ENCODE results near the gene VPS4A. TPM values are rescaled to one million over a fixed set of nuclear protein-coding genes. Genes with fewer than 3 reads are reported as not detected.

The VPS4A gene
- total and polyA plus RNA-seq, 2 of the 4 experiments (the other 2 are of a cell fraction): 23.3 to 25.2 TPM

DNA sequence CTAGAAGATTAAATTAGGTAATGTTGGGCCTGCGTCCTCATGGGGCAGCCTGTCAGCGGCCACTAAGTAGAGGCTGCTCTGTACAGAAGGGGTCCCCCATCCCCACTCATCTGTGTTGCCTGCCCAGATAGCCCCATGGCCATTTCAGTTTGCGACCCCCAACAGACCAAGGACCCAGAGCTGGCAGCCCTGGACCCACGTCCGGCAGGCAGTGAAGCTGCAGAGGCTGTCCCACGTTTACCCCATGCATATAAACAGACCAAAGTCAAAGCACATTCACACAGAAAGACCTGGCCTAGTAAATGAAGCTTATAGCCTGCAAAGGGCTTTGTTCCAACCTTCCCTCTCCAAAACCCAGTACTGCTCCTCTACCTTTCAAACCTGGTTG lies 14.6 kb downstream of the VPS4A start:
- no peak overlapping the region for H2AK9ac ChIP-seq (replicated peaks; ENCODE audit: low read depth, low read length, poor library complexity)
- intact Hi-C loops (cut with micrococcal nuclease) (no loop called here), dilution Hi-C loops (cut with HindIII; ENCODE audit: low sequenced_read_pairs, unreplicated experiment) (no loop called here), in situ Hi-C loops (cut with MboI; ENCODE audit: low sequenced_read_pairs) (no loop called here)
- no peak overlapping the region for H3K23ac ChIP-seq (ENCODE audit: low read depth, low read length)
- ChIA-PET POLR2A (ENCODE audit: unreplicated experiment) (interaction anchor here (0.7 kb wide), 1 partner anchor 203 kb away, joined by 4 read pairs; no protein-coding TSS in a partner anchor), CTCF (no interaction called here)
- no peak overlapping the region for H2BK15ac ChIP-seq (ENCODE audit: low read depth, low read length)
- H2AFZ ChIP-seq (replicated peaks; ENCODE audit: low read length, poor library complexity): no peak overlapping the region
- no peak overlapping the region for H3K56ac ChIP-seq (ENCODE audit: extremely low read depth, insufficient read depth, low read length)
- 80% methylated on average over 3 of the region's 6 CpGs; no CpG with 5 or more reads in 1 of the 2 experiments for WGBS, 2 experiments (ENCODE audit: extremely low coverage in 2 of 2, insufficient read length in 1 of 2)
- H2BK120ac ChIP-seq (ENCODE audit: low read depth, low read length): no peak overlapping the region
- H2AK5ac ChIP-seq (ENCODE audit: low read depth, low read length): no peak overlapping the region
- H3K14ac ChIP-seq (replicated peaks; ENCODE audit: low read depth, low read length): no peak overlapping the region
- no peak overlapping the region for H3K4me3 ChIP-seq (ENCODE audit: insufficient read depth, low read depth, low read length)
- DNase-seq: no peak
- no peak overlapping the region for H4K5ac ChIP-seq (ENCODE audit: low read depth, low read length)
- H3K9me3 ChIP-seq (ENCODE audit: control insufficient read depth, insufficient read depth, low read length): no peaks in the 10 kb centered on the region
- peaks cover 43 to 82% of the 10 kb centered on the region in 2 experiments for H3K79me1 ChIP-seq (ENCODE audit: low read depth in 1 of 2, low read length in 2 of 2)
- TF ChIP-seq RAD21 (IDR thresholded peaks at IDR 0.05; ENCODE audit: low read length): no peak
- TF ChIP-seq RCOR1 (IDR thresholded peaks at IDR 0.05; ENCODE audit: insufficient replicate concordance, low read length): no peak
- TF ChIP-seq SMC3 (IDR thresholded peaks at IDR 0.05; ENCODE audit: low read depth, low read length): no peak
- peaks cover 72% of the 10 kb centered on the region for H4K20me1 ChIP-seq (ENCODE audit: insufficient read depth, low read length)
- H3K4ac ChIP-seq (ENCODE audit: low read depth, low read length): no peak overlapping the region
- no peak for ATAC-seq (ENCODE audit: low read depth)
- H4K8ac ChIP-seq (ENCODE audit: low read depth in 2 of 2, low read length in 2 of 2): no peak overlapping the region
- H3K4me2 ChIP-seq (ENCODE audit: low read depth, low read length): no peak overlapping the region
- BruUV-seq (replicated peaks): no TSS peak
- no peak overlapping the region for H4K91ac ChIP-seq (ENCODE audit: insufficient read depth, low read depth, low read length)
- peaks cover 13% of the 10 kb centered on the region for H3K9me1 ChIP-seq (ENCODE audit: insufficient read depth, low read length)
- H2BK5ac ChIP-seq (ENCODE audit: low read depth, low read length, poor library complexity, severe bottlenecking): no peak overlapping the region
- H3K18ac ChIP-seq (ENCODE audit: low read depth, low read length): no peak overlapping the region
- no peak overlapping the region for H2BK20ac ChIP-seq (ENCODE audit: low read depth, low read length)
- H3K9ac ChIP-seq (ENCODE audit: low read depth, low read length): no peak overlapping the region
- H3K27ac ChIP-seq (ENCODE audit: insufficient read depth, low read length): no peak overlapping the region
- H3K36me3 ChIP-seq (ENCODE audit: control insufficient read depth, insufficient read depth, low read length): peaks cover 56% of the 10 kb centered on the region
- H3K27me3 ChIP-seq (ENCODE audit: control insufficient read depth, insufficient read depth, low read length): no peaks in the 10 kb centered on the region
- peaks cover 12% of the 10 kb centered on the region for H3K4me1 ChIP-seq (ENCODE audit: control insufficient read depth, insufficient read depth, low read length)

Data from IMR-90 (cell line).